ENCODE measurements around the gene CD44.

The CD44 gene

GRCh38 chr11:35243774-35244173 is 104.8 kb downstream of the CD44 start:
- DNase-seq = no peak
- in situ Hi-C loops (cut with MboI; ENCODE audit: low pct_unique_long_range_greater_than_20kb, low sequenced_read_pairs) = no loop called here

- in situ Hi-C loops (cut with MboI; ENCODE audit: low pct_unique_long_range_greater_than_20kb, low sequenced_read_pairs) = no loop called here
- no peak for DNase-seq
These were observed 106.1 kb downstream of the CD44 start for GRCh38 chr11:35245056-35245455.

DNA sequence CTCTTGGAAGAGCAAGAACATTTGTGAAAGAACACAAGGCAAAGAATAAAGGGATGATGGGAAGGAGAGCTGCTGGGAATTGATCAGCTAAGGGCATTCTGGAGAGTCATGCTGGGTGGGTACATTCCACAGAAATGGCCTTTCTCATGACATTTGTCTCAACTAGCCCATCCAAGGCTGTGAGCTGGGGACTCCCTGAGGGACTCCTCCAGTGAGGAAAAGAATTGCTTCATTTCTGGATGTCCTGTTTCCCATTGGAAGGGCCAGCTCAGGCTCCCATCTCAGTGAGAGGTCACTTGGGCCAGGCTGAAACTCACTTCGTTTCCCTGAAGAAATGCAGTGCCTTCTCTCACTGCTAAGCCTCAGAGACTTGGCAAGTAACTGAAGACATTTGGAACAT is 106.8 kb downstream of the CD44 start:
- in situ Hi-C loops (cut with MboI; ENCODE audit: low pct_unique_long_range_greater_than_20kb, low sequenced_read_pairs) = no loop called here
- no peak for DNase-seq

DNA sequence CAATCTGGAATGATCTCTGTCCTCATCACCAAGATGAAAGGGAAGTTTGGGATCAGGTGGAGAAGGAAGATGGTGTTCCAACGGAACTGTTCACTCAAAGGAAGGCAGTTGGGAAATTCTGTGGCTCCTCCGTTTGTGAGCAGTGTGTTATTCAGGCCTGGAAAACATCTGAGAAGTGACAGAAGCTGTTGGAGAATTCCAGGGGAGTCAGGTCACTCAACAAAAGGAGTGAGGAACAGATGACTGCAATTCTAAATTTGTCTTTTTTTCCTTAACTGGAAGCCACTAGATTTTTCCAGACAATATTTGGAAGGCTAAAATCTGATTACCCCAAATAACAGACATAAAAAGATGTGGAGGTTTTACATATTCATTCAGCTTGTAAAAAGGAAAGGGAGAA is 107.8 kb downstream of the CD44 start:
- DNase-seq = no peak
- in situ Hi-C loops (cut with MboI; ENCODE audit: low pct_unique_long_range_greater_than_20kb, low sequenced_read_pairs) = no loop called here

DNA sequence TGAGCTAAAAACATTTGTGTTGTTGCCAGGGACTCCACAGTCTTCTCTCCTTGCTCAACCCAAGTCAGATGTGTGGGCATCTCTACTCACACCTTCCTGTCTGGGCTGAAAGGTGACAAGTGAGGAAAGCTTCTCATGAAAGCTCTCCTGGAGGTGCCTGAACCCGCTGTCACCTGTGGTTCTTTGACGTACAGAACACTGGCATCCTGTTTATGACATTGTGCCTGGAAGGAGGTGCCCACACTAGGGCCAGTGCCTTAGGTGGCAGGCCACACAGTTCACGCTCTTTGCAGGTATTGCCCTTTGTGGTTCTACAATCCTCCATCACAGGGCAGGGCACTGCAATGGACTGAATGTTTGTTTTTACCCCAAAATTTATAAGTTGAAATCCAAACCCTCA is 108.5 kb downstream of the CD44 start:
- in situ Hi-C loops (cut with MboI; ENCODE audit: low pct_unique_long_range_greater_than_20kb, low sequenced_read_pairs) = no loop called here
- no peak for DNase-seq

GRCh38 chr11:35247863-35248262 is 108.9 kb downstream of the CD44 start:
- in situ Hi-C loops (cut with MboI; ENCODE audit: low pct_unique_long_range_greater_than_20kb, low sequenced_read_pairs) = no loop called here
- no peak for DNase-seq

- DNase-seq = no peak
- in situ Hi-C loops (cut with MboI; ENCODE audit: low pct_unique_long_range_greater_than_20kb, low sequenced_read_pairs) = no loop called here
These were observed 109.8 kb downstream of the CD44 start for GRCh38 chr11:35248558-35249323.

DNA sequence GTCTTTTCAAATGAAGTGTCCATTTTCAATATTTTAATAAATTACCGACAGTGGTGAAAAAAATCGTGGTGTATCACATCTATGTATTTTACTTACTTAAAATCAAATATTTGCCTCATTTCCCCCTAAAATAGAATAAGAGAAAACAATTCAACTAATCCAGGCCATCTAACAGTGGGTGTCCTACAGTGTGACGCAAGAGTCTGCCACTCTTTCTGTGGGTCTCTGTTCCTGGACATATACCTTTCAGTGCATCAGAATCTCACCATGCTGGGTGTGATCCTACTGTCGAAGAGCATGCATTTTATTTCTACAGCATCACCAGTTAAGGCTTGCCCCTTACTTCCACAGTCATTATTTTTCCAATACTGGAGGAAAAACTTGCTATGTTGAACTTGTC is 111.2 kb downstream of the CD44 start:
- DNase-seq = no peak

GRCh38 chr11:35250621-35251020 is 111.7 kb downstream of the CD44 start:
- in situ Hi-C loops (cut with MboI; ENCODE audit: low pct_unique_long_range_greater_than_20kb, low sequenced_read_pairs) = no loop called here
- no peak for DNase-seq

More for the DNA sequence above, 111.2 kb downstream of the CD44 start:
- in situ Hi-C loops (cut with MboI; ENCODE audit: low pct_unique_long_range_greater_than_20kb, low sequenced_read_pairs) = no loop called here

- in situ Hi-C loops (cut with MboI; ENCODE audit: low pct_unique_long_range_greater_than_20kb, low sequenced_read_pairs) = no loop called here
- no peak for DNase-seq
These were observed 114.3 kb downstream of the CD44 start for GRCh38 chr11:35253237-35253636.

GRCh38 chr11:35255514-35255913 is 116.5 kb downstream of the CD44 start:
- in situ Hi-C loops (cut with MboI; ENCODE audit: low pct_unique_long_range_greater_than_20kb, low sequenced_read_pairs) = no loop called here
- DNase-seq = no peak

- no peak for DNase-seq
- in situ Hi-C loops (cut with MboI; ENCODE audit: low pct_unique_long_range_greater_than_20kb, low sequenced_read_pairs) = no loop called here
These were observed 117.3 kb downstream of the CD44 start for GRCh38 chr11:35256296-35256695.

DNA sequence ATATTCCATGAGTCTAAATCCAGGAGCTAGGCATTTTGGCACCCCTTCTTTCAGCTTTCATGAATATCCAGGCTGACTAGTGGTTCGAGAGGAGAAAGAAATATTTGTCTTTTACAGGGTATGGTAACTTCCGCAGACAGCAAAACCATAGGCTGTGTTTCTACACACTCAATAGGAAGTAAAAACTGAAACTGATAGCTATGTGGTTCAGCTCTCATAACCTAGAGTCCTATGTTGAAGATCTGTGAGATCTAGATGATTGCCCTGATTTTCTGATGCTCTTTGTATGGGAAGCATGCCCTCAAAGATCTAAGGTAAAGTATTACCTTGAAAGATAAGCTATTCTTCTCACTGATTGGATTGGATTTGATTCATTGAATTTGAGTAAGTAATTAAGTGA is 118.3 kb downstream of the CD44 start:
- in situ Hi-C loops (cut with MboI; ENCODE audit: low pct_unique_long_range_greater_than_20kb, low sequenced_read_pairs) = no loop called here
- no peak for DNase-seq

DNA sequence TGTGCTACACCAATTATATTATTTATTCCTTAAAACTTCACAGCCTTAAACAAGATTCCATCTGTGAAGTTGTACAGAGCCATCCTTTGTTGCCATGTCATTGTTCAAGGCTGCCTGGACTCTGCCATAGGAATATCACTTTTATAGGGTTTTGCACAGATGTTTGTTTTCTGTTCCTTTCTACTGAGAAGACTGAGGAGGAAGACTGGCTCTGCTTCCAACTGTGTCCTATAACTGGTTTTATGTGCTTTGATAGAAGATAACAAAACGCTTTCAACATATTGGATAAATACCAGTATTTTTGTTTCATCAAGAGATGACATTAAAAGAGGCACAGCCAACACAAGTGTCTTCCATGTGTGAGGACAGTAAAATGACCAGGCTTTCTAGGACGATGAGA is 120.6 kb downstream of the CD44 start:
- in situ Hi-C loops (cut with MboI; ENCODE audit: low pct_unique_long_range_greater_than_20kb, low sequenced_read_pairs) = no loop called here
- DNase-seq = no peak

- no peak for DNase-seq
- in situ Hi-C loops (cut with MboI; ENCODE audit: low pct_unique_long_range_greater_than_20kb, low sequenced_read_pairs) = no loop called here
These were observed 121.5 kb downstream of the CD44 start for GRCh38 chr11:35260342-35260985.

GRCh38 chr11:35261197-35261596 is 122.2 kb downstream of the CD44 start:
- DNase-seq = no peak
- in situ Hi-C loops (cut with MboI; ENCODE audit: low pct_unique_long_range_greater_than_20kb, low sequenced_read_pairs) = no loop called here

DNA sequence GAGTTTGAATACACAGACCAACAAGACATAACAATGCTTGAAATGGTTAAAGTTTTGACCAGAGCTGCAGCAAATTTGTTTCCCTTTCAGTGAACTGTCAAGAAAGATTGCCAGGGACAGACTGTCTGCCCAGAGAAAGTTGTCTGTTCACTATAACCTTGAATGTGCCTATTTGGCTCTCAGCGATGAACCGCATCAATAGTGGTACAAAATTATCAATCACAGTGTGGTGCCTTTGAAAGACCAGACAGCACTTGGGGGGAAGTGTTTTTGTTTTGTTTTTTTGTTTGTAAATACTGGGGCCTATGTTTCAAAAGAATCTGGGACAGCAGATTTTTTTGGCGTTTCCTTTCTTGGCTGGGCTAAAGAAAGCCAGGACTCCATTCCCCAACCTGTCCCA is 123.1 kb downstream of the CD44 start:
- in situ Hi-C loops (cut with MboI; ENCODE audit: low pct_unique_long_range_greater_than_20kb, low sequenced_read_pairs) = no loop called here
- DNase-seq = no peak

DNA sequence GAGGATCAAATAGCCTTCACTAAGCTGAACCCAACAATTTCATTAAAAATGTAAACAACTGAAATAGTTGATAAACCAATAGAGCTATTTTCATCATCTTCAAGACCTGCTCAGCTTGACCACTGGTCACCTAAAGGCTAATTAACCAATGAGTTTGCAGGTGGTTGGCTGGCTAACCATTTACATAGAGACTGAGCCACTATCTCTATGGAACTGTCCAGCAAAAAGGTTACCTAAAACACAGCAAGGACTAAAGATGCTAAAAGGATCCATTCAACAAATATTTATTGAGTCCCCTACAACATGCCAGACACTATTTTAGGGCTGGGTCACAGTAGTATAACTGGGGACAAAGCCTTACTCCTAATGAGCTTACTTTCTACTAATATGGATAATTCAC is 123.8 kb downstream of the CD44 start:
- in situ Hi-C loops (cut with MboI; ENCODE audit: low pct_unique_long_range_greater_than_20kb, low sequenced_read_pairs) = no loop called here
- no peak for DNase-seq

DNA sequence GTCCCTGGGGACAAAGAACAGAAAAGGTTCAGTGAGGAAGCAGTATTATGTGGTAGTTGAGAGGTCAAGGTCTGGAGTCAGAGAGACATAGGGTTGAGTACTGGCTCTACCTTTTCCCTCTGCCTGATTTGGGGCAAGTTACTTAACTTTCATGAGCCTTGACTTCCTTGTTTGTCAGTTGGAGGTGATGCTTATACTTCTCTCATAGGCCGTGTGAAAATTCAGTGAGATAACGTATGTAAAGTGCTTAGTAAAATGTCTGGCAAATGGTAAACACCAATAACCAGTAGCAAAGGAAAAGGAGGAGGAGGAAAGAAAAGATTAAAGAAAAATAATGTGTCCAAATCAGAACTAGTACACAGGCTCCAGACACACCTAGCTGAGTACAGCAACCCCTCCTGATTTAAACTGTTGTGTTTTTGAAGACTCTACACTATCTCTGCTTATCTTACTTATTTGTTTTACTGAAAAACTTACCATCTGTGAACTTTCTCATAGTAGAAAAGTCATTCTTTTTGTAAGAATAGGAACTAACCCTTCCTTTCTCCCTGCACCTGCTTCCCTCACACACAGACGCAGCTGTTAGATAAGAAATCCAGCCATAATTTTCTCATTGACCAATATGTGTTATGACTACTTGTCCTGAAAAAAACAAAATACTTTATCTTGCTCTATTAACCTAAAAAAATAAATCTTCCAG is 126.9 kb downstream of the CD44 start:
- DNase-seq = no peak

DNA sequence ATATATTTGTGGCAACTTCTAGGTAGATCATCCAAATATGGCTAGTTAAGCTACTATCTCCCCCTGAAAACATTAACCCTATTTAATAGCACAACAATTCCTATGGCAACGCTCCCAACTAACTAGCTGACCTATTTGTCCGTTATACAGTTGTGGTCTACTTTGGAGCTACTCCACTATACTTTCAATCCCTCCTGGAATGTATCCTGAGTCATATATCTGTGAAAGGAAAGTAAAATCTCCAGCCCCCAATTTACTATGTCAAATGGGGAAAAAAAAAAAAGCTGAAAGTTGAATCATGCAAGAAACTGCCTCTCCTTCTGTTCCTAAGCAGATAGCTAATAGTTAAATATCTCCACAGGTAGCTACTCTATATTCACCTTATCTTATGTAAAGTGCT is 128.5 kb downstream of the CD44 start:
- DNase-seq = no peak
- in situ Hi-C loops (cut with MboI; ENCODE audit: low pct_unique_long_range_greater_than_20kb, low sequenced_read_pairs) = no loop called here

More for the DNA sequence above, 126.9 kb downstream of the CD44 start:
- in situ Hi-C loops (cut with MboI; ENCODE audit: low pct_unique_long_range_greater_than_20kb, low sequenced_read_pairs) = no loop called here

Measured in KBM-7 (cell line).